Esophagus squamous epithelium (tissue), 5 donors: ENCODE measurements around the gene MAD1L1. TPM values are rescaled to one million over a fixed set of nuclear protein-coding genes. Genes with fewer than 3 reads are reported as not detected.

Experiments
- DNase-seq: peaks from one replicate; lab custom pipeline; 2025; lab: John Stamatoyannopoulos, UW
- H3K27ac ChIP-seq, 4 donors: fragments of 200-600 bp; sonication (generic); one replicate each; pipeline ENCODE4 v1.5.1; 2016 to 2019; ENCODE audit warnings: mild to moderate bottlenecking in 1 of 4
- H3K27me3 ChIP-seq, 4 donors: fragments of 200-600 bp; sonication (generic); 1 replicate in 3 of 4; 2 replicates in 1 of 4; pipeline versions ENCODE4 v1.5.1 to v1.6.0; 2017 to 2021; ENCODE audit warnings: antibody characterized with exemption in 1 of 4
- H3K36me3 ChIP-seq, 3 donors: fragments of 200-600 bp; sonication (generic); one replicate each; pipeline ENCODE4 v1.5.1; 2016 to 2019
- H3K4me1 ChIP-seq, 3 donors: fragments of 200-600 bp; sonication (generic); one replicate each; pipeline ENCODE4 v1.5.1; 2017 to 2019
- H3K4me3 ChIP-seq, 4 donors: fragments of 200-600 bp; sonication (generic); 1 replicate in 3 of 4; 2 replicates in 1 of 4; pipeline ENCODE4 v1.5.1; 2016 to 2019; ENCODE audit warnings: mild to moderate bottlenecking in 2 of 4, moderate library complexity in 1 of 4
- H3K9me3 ChIP-seq, 3 donors: fragments of 200-600 bp; sonication (generic); one replicate each; pipeline ENCODE4 v1.5.1; 2016 to 2019
- POLR2A ChIP-seq, 4 donors: fragments of 450-650 bp; IDR thresholded peaks; one replicate each; pipeline ENCODE4 v1.6.1; 2017; ENCODE audit warnings: antibody characterized with exemption in 4 of 4, mild to moderate bottlenecking in 4 of 4, moderate library complexity in 3 of 4
- WGBS, 2 donors: methylation state at CpG; one replicate each; pipeline ENCODE4 v1.1.5; 2018; 5-methylcytosine and 5-hydroxymethylcytosine counted together
- intact Hi-C: fragments of 100-400 bp; cut with DNase I; formaldehyde crosslinking; loops from one replicate; pipeline ENCODE4 v1.15.0; 2022
- total RNA-seq, 4 donors: library from RNA; depleted of rRNA; stranded (reverse); fragments of >200 nt; gene quantifications; one replicate each; pipeline ENCODE4 v1.1.0, GENCODE V29; 2016
- TF ChIP-seq, protein P1 (sequence below), 6 experiments: fragments of 450-650 bp in 4 of 6; fragments of 200-600 bp in 2 of 6; sonication (generic) in 2 of 6; IDR thresholded peaks; one replicate each; pipeline ENCODE4 v1.5.1; 2016 to 2019; ENCODE audit warnings: antibody characterized with exemption in 6 of 6, mild to moderate bottlenecking in 4 of 6, moderate library complexity in 4 of 6
- donor health status: DM: yes; HTN: yes; CAD: no.

MAD1L1 gene
- total RNA-seq, 4 donors from 2014 or later = 16.6 to 40.4 (median 30.2) TPM

DNA sequence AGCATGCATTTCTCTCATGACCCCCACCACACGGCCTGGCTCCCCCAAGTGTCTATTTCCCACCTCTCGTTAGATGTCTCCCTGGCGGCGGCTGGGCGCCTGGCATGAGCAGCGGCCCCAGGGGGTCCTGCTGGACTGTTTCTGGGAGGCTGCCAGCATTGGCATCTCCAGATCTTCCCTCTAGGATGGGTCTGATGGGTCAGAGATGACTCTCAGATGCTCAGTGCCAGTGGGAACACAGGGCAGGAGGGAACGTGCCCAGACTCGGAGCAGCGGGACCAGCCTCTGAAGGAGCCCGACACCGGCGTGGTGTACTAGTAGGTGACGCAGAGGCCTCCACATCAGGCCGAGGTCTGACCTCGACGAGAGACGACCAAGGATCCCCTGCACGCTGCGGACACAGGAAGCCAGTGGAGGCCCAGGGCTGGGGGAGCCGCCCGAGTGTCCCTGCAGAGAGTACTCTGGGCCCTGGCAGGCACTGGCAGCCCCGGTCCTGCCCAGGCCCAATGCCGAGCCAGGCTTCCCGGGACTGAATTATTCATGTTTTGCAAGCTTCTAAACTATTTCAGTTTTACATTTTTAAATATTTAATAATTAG is 323.8 kb downstream of the MAD1L1 start:
- DNase-seq = no peak
- Histone ChIP-seq H3K27me3 (no peaks in the 10 kb centered on the region), H3K9me3 (no peaks in the 10 kb centered on the region), H3K4me1 (peaks cover 0 to 11% (median 0%) of the 10 kb centered on the region in 3 donors), H3K27ac (no peak overlapping the region), H3K4me3 (no peak overlapping the region), H3K36me3 (no peaks in the 10 kb centered on the region)
- intact Hi-C loops = no loop called here
- TF ChIP-seq, protein P1, sequence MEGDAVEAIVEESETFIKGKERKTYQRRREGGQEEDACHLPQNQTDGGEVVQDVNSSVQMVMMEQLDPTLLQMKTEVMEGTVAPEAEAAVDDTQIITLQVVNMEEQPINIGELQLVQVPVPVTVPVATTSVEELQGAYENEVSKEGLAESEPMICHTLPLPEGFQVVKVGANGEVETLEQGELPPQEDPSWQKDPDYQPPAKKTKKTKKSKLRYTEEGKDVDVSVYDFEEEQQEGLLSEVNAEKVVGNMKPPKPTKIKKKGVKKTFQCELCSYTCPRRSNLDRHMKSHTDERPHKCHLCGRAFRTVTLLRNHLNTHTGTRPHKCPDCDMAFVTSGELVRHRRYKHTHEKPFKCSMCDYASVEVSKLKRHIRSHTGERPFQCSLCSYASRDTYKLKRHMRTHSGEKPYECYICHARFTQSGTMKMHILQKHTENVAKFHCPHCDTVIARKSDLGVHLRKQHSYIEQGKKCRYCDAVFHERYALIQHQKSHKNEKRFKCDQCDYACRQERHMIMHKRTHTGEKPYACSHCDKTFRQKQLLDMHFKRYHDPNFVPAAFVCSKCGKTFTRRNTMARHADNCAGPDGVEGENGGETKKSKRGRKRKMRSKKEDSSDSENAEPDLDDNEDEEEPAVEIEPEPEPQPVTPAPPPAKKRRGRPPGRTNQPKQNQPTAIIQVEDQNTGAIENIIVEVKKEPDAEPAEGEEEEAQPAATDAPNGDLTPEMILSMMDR (IDR thresholded peaks at IDR 0.05) = no peak
- no peak for TF ChIP-seq POLR2A (IDR thresholded peaks at IDR 0.05)
- WGBS, 2 donors = 81 to 94% methylated on average over 11 to 17 of the region's 24 CpGs

DNA sequence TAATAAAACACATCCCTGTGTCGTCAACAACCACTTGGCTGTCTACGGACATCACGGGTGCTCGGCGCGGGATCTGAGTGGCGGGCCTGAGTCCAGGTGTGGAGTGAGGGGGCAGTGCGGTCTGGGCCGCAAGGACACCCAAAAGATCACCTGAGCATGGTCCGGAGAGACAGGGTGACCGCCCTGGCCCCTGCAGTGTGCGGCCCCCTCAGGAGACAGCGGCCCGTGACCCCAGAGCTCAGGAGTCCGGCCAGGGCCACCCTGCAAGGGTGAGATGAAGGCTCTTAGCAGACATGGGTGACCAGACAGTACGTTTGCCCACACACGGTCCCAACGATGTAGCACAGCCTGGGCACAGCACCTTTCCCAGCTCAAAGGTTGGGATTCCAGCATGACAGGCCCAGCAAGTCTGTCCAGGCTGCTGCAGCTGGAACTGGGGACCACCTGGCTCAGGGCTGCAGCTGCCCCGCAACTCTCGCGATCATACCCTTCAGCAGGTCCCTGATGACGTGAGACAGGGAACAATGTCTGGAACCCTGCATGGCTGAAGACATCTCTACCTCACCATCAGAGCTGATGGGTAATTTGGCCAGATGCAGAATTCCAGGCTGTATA is 324.9 kb downstream of the MAD1L1 start:
- Histone ChIP-seq H3K27me3 (no peaks in the 10 kb centered on the region), H3K4me1 (peaks cover 0 to under 1% (median 0%) of the 10 kb centered on the region in 3 donors), H3K4me3 (no peak overlapping the region), H3K36me3 (no peaks in the 10 kb centered on the region), H3K27ac (no peak overlapping the region), H3K9me3 (no peaks in the 10 kb centered on the region)
- no peak for DNase-seq
- intact Hi-C loops = no loop called here
- WGBS, 2 donors = 78 to 94% methylated on average over 7 to 12 of the region's 22 CpGs
- TF ChIP-seq, protein P1 (IDR thresholded peaks at IDR 0.05) = no peak
- no peak for TF ChIP-seq POLR2A (IDR thresholded peaks at IDR 0.05)

DNA sequence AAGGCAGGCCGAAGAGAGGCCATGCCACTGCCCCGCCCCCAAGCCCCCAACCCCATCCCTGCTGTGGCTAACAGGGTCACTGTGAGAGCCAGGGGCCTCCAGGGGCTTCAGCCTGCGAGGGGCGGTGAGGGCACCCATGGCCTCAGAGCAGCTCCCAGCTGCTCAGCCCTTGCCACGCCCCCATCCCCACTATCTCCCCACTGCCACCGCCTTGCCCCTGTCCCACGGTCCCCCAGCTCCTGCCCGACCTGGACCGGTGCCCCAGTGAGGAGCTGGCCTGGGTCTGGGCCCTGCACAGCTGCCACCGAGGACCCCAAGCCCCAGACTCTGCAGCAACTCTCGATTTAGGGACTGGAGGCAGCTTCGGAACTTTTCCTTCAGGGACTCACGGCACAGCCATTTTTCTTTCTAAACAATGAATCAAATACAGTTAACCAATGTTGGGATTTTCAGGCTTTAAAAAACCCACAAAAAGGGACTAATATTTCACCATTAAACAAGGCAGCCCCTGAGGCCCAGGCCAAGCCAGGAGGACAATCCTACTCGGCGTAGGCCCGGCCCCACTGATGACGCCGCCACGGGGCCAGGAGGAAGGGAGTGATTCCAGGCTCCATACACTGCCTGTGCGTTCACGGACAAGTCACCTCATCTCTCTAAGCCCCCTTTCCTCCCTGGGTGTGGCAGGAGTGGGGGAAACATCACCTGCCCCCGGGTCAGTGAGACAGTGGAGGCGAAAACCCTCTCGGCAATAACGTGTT is 325.6 kb downstream of the MAD1L1 start:
- Histone ChIP-seq H3K27me3 (no peaks in the 10 kb centered on the region), H3K9me3 (no peaks in the 10 kb centered on the region), H3K4me3 (no peak overlapping the region), H3K36me3 (no peaks in the 10 kb centered on the region), H3K4me1 (no peaks in the 10 kb centered on the region), H3K27ac (no peak overlapping the region)
- no peak for DNase-seq
- no peak for TF ChIP-seq POLR2A (IDR thresholded peaks at IDR 0.05)
- TF ChIP-seq, protein P1 (IDR thresholded peaks at IDR 0.05) = no peak
- 92 to 100% methylated on average over 2 to 6 of the region's 25 CpGs for WGBS, 2 donors
- intact Hi-C loops = no loop called here

DNA sequence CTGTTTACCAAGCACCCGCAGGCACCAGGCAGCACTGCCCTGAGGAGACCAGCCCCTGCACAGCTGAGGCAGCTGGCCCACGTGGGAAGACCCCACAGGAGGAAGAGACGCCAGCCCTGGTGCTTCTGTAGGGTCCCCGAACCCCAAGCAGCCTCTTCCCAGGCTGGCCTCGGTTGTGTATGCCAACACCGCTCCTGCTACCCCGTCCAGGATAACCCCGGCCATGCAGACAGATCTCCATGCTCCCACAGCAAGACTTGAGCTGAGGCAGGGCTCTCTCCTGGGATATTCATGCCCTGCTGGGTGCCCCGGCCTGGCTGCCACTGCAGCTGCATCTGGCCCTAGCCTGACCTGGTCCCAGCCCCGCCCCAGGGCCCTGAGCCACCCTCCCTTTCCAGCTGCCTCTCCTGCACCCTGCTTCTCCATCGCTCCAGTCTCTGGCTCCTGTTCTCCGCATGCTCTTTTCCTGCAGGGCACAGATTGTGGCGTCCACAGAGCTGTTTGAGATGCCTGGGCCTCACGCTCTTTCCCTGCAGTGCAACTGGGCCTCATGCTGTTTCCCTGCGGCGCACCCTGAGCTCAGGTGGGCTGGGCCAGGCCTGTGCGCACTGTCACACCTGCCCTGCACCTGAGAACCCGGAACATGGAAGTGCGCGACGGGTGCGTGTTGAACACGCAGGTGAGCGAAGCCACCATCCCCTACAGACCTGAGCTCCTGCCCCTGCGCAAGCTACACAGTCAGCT is 326.5 kb downstream of the MAD1L1 start:
- Histone ChIP-seq H3K9me3 (no peaks in the 10 kb centered on the region), H3K27me3 (no peaks in the 10 kb centered on the region), H3K36me3 (no peaks in the 10 kb centered on the region), H3K27ac (no peak overlapping the region), H3K4me3 (no peak overlapping the region), H3K4me1 (no peaks in the 10 kb centered on the region)
- intact Hi-C loops = no loop called here
- 94 to 98% methylated on average over 14 to 20 of the region's 25 CpGs for WGBS, 2 donors
- TF ChIP-seq, protein P1 (IDR thresholded peaks at IDR 0.05) = no peak
- no peak for TF ChIP-seq POLR2A (IDR thresholded peaks at IDR 0.05)
- no peak for DNase-seq
